HG03025 (cell line): ENCODE data around the gene CFAP221.

Source experiments
- ATAC-seq: cut with Tn5 transposase; IDR thresholded peaks from one replicate; pipeline ENCODE4 v1.9.1; 2021; ENCODE audit warnings: mild to moderate bottlenecking, moderate library complexity; ENCODE audit not compliant: unreplicated experiment, low FRiP score

CFAP221 gene

GRCh38 chr2:119544075-119544938 is at the start of gene CFAP221:
TSS of gene CFAP221 (plus strand) at chr2:119544449. CDS start at chr2:119546132, 1,683 bp downstream.
- ATAC-seq = peak; percentile 61

GRCh38 chr2:119495948-119496347 is 48.3 kb upstream of the CFAP221 start:
- ATAC-seq = no peak

GRCh38 chr2:119496682-119497081 is 47.6 kb upstream of the CFAP221 start:
- no peak for ATAC-seq

- no peak for ATAC-seq
Observed at GRCh38 chr2:119508756-119509155, 35.5 kb upstream of the CFAP221 start.

GRCh38 chr2:119511989-119512388 is 32.3 kb upstream of the CFAP221 start:
- ATAC-seq = no peak

- ATAC-seq = no peak
Observed at GRCh38 chr2:119512946-119513345, 31.3 kb upstream of the CFAP221 start.

GRCh38 chr2:119513832-119514231 is 30.4 kb upstream of the CFAP221 start:
- no peak for ATAC-seq

GRCh38 chr2:119516121-119516520 is 28.1 kb upstream of the CFAP221 start:
- ATAC-seq = no peak

- ATAC-seq = peak; percentile 88
Observed at GRCh38 chr2:119517433-119517832, 26.8 kb upstream of the CFAP221 start.

- no peak for ATAC-seq
Observed at GRCh38 chr2:119518401-119519056, 25.7 kb upstream of the CFAP221 start.

- ATAC-seq = no peak
Observed at GRCh38 chr2:119519057-119519408, 25.2 kb upstream of the CFAP221 start.

- ATAC-seq = no peak
Observed at GRCh38 chr2:119520696-119521432, 23.4 kb upstream of the CFAP221 start.

GRCh38 chr2:119521433-119522050 is 22.7 kb upstream of the CFAP221 start:
- no peak for ATAC-seq

GRCh38 chr2:119522671-119523070 is 21.6 kb upstream of the CFAP221 start:
- no peak for ATAC-seq

GRCh38 chr2:119523383-119523951 is 20.8 kb upstream of the CFAP221 start:
- ATAC-seq = no peak

- no peak for ATAC-seq
Observed at GRCh38 chr2:119523952-119524694, 20.1 kb upstream of the CFAP221 start, which contains the start of gene SCTR. TSS of gene SCTR (minus strand) at chr2:119524483. CDS start at chr2:119524226, 257 bp downstream.

- ATAC-seq = no peak
Observed at GRCh38 chr2:119525614-119526013, 18.6 kb upstream of the CFAP221 start.

- no peak for ATAC-seq
Observed at GRCh38 chr2:119527999-119528398, 16.2 kb upstream of the CFAP221 start.

- ATAC-seq = no peak
Observed at GRCh38 chr2:119531292-119531691, 13.0 kb upstream of the CFAP221 start.

- ATAC-seq = no peak
Observed at GRCh38 chr2:119533560-119533959, 10.7 kb upstream of the CFAP221 start.
